Measurements from ENCODE around the gene FAM81A. TPM values are rescaled to one million over a fixed set of nuclear protein-coding genes. Genes with fewer than 3 reads are reported as not detected.

The FAM81A gene
- total and polyA plus RNA-seq, 9 of the 15 experiments (the other 6 are each of a cell fraction or from before 2014, with no cell fraction given), result not detected

- H3K4me3 ChIP-seq, result no peak overlapping the region
- ChIA-PET POLR2A (interaction anchor here (0.6 kb wide), 1 partner anchor 9 kb away, joined by 3 read pairs; no protein-coding TSS in a partner anchor), CTCF (ENCODE audit: low intra/inter-chr PET ratio) (no interaction called here)
- H3K9ac ChIP-seq (ENCODE audit: insufficient read depth in 1 of 2, low read depth in 2 of 2, low read length in 2 of 2), result no peak overlapping the region
- in situ Hi-C loops (cut with MboI) (no loop called here), intact Hi-C loops (cut with micrococcal nuclease) (no loop called here)
- WGBS (ENCODE audit: insufficient coverage, low coverage, missing lambda C conversion rate), result 13% methylated on average over 12 of the region's 16 CpGs
- ATAC-seq (no peak), DNase-seq (ENCODE audit: extremely low read depth in 1 of 4, low spot score in 3 of 4) (no peak), FAIRE-seq (no peak)
- no peaks in the 10 kb centered on the region for H3K9me1 ChIP-seq (ENCODE audit: control insufficient read depth, insufficient read depth, low read length)
- H3K4me2 ChIP-seq (ENCODE audit: insufficient read depth, low read length), result no peak overlapping the region
- H3K36me3 ChIP-seq (ENCODE audit: control insufficient read depth, insufficient read depth, low read length), result no peaks in the 10 kb centered on the region
- no peak overlapping the region for H3K27ac ChIP-seq (ENCODE audit: extremely low read depth, low read depth, low read length)
- no peaks in the 10 kb centered on the region for H3K79me2 ChIP-seq (ENCODE audit: control insufficient read depth, insufficient read depth, low read length)
- no peaks in the 10 kb centered on the region for H3K9me3 ChIP-seq (replicated peaks; ENCODE audit: control insufficient read depth, insufficient read depth, low read depth, low read length)
- no TSS peak for BruUV-seq (replicated peaks)
- peaks cover 0 to 5% of the 10 kb centered on the region in 2 experiments; a peak in 2 of 5 replicates for H3K27me3 ChIP-seq (ENCODE audit: control insufficient read depth in 2 of 2, insufficient read depth in 2 of 2, low read length in 2 of 2)
- no peaks in the 10 kb centered on the region for H3K4me1 ChIP-seq (replicated peaks in 1 of 2; ENCODE audit: control insufficient read depth in 2 of 2, insufficient read depth in 2 of 2, low read length in 2 of 2)
- no peaks in the 10 kb centered on the region for H4K20me1 ChIP-seq (replicated peaks; ENCODE audit: control insufficient read depth, insufficient read depth, low read length)
- TF ChIP-seq ZNF384 (IDR thresholded peaks at IDR 0.05; ENCODE audit: low read depth, low read length), result no peak
- peak; percentile 79 for TF ChIP-seq REST (IDR thresholded peaks at IDR 0.05; ENCODE audit: borderline replicate concordance)
- no peak for TF ChIP-seq REST (CRISPR knock-in tag; IDR thresholded peaks at IDR 0.05; ENCODE audit: low read depth)
- H2AFZ ChIP-seq (ENCODE audit: low read depth, low read length), result no peak overlapping the region
Observed at GRCh38 chr15:59420986-59421618, 16.9 kb upstream of the FAM81A start.

Measured in K562 (cell line).